SKM-1 treated with dmso at 0.1 percent for 144 hours (cell line): ENCODE measurements around the gene LPCAT1.

Experiments
- DNase-seq: peaks from one replicate; lab custom pipeline; 2025; ENCODE audit not compliant: unreplicated experiment; lab: John Stamatoyannopoulos, UW

Gene LPCAT1

GRCh38 chr5:1555011-1555807 is 31.4 kb upstream of the LPCAT1 start:
- no peak for DNase-seq

- DNase-seq, result no peak
These were observed 30.7 kb upstream of the LPCAT1 start for GRCh38 chr5:1554410-1554967.

GRCh38 chr5:1553539-1554409 is 30.0 kb upstream of the LPCAT1 start:
- no peak for DNase-seq

- no peak for DNase-seq
These were observed 28.9 kb upstream of the LPCAT1 start for GRCh38 chr5:1552521-1553255.

DNA sequence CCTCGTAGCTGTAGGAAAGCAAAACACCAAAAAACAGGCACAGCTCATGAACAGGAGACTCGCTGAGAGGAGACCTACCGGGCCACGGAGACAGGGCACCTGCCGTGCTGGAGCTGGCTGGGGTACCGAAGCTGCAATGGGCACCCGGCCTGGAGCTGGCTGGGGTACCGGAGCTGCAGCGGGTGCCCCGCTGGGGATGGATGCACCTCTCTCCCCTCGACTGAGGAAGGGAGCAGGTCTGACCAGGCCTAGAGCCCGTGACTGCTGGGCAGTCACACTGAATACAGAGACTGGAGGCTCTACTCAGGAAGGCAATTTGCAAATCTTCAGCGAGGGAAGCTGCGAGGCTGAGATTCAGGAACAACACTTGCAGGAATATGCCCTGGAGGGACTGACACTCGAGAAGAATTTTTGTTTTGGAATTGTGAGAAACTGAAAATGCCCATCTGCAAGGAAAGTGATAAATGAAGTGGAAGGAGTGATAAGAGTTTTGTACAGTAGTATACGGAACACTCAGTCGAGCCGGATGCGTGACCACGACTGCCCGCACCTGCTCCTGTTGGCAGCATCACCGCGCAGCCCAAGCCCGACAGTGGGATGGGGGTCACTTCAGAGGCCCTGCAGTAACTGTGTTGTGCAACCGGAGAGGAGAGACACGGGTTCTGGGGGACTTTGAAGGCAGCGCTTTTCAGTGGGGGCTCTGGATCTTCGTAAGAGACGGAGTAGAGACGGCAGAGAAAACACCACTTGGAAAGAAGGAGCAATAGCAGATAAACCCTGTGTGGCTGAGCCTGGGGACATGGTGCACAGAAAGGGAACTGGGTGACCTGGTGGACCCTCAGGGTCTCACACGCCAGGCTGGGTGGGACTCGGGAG is 27.9 kb upstream of the LPCAT1 start:
- DNase-seq, result no peak

GRCh38 chr5:1550287-1551076 is 26.7 kb upstream of the LPCAT1 start:
- DNase-seq, result no peak

GRCh38 chr5:1549475-1550030 is 25.8 kb upstream of the LPCAT1 start:
- DNase-seq, result no peak

- no peak for DNase-seq
These were observed 25.1 kb upstream of the LPCAT1 start for GRCh38 chr5:1548702-1549474.

DNA sequence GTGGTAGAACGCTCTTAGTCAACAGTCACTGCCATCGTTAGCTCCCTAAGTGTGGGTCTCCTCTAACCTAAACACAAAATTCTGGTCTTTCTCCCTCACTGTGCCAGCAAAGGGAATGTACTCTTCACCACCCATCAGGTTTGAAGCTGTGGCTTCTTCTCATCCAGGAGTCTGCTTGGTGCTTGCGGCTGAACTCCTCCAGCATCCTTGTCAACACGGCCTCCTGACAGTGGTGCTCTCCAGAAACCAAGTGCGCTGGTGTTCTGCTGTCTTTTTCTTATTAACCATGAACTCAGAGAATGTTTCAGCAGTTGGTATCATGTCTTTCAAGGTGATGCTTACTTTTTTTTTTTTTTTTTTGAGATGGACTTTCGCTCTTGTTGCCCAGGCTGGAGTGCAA is 23.9 kb upstream of the LPCAT1 start:
- DNase-seq, result no peak

DNA sequence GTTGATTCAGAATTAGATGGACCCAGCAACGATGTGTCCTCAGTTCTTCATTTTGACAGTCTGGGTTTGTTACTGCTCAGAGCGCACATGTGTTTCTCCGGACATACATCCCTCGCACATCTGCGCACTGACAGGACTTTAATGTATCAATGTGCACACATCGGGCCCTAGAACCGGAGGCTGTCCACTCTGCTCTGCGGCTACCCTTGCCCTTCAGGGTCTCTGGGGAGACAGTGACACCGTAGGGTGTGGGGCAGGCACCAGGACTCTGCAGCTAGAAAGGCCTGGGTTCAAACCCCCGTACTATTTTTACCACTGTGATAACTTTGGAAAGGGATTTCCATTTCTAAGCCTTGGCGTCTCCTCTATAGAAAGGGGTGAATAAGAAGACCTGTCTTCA is 23.5 kb upstream of the LPCAT1 start:
- DNase-seq, result no peak

- DNase-seq, result no peak
These were observed 22.8 kb upstream of the LPCAT1 start for GRCh38 chr5:1546556-1546955.

DNA sequence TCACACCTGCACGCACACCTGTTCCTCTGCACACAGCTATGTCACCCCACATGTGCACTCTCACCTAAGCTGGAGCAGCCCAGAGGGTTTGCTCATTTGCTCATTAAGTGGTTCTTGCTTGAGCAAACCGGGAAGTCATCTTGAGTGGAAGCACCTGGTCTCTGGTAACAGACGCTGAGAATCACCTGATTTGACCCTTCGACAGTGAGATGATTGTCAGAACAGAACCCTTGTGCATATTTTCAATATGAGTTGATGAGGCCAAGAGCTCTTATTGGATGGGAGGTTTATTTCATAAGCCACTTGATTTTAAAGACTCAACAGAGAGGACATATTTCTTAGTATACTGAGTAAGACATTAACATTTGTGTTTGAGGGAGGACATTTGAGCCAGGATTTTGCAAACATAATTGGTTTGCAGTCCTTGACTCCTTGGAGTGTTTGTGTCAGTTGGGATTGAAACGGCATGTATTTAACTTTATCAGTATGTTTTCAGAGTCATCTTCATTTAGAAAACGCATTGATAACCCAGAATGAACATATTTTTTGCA is 22.1 kb upstream of the LPCAT1 start:
- DNase-seq, result no peak

DNA sequence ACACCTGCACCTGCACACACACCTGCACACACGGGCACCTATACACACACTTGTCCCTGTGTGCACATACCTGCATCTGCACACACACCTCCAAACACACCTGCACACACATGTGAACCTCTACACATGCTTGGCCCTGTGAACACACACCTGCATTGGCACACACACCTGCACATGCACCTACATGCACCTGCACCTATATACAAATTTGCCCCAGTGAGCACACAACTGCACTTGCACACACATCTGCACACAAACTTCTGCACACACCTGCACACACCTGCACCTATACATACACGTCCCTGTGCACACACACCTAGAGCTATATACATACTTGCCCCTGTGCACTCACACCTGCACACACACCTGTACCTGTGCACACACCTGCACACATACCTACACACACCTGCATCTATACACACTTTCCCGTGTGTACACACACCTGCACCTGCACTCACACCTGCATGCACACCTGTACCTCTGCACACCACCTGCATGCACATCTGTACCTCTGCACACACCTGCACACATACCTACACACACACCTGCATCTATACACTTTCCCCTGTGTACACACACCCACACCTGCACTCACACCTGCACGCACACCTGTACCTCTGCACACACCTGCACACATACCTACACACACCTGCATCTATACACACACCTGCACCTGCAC is 21.5 kb upstream of the LPCAT1 start:
- no peak for DNase-seq

- no peak for DNase-seq
These were observed 20.7 kb upstream of the LPCAT1 start for GRCh38 chr5:1544294-1544961.

GRCh38 chr5:1543398-1544293 is 19.9 kb upstream of the LPCAT1 start:
- DNase-seq, result no peak

DNA sequence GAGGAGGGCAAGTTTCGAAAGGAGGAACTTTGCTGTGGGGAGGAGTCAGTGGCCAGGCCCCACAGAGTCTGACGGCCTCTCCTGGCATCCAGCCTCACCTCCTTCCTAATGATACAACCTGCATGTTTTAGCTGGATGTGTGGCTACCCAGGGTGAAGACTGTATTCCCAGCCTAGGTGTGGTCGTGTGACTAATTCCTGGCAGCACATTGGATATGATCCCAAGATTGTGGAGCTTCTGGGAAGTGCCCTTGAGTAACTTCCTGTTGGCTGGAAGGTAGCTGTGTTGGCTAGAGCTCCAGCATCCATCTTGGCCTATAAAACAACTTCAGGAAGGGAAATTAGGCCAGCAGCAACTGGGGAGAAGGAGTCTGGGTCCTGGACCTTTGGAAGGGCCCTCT is 19.0 kb upstream of the LPCAT1 start:
- no peak for DNase-seq
